Urothelium cell line (cell line): ENCODE results near the gene B3GLCT.

Source experiments
- DNase-seq: peaks from one replicate; pipeline ENCODE4 v3.0.0; 2011; ENCODE audit warnings: low spot score, mixed read lengths
- FAIRE-seq: peaks from 2 replicates; lab custom pipeline; 2011; peaks lifted over from hg19 to GRCh38; lab: Jason Lieb, UNC

Gene B3GLCT

GRCh38 chr13:31267126-31267784 lies 67.5 kb downstream of the B3GLCT start:
- FAIRE-seq (no peak), DNase-seq (no peak)

GRCh38 chr13:31274390-31274789 lies 74.6 kb downstream of the B3GLCT start:
- no peak for DNase-seq
- no peak for FAIRE-seq

GRCh38 chr13:31276421-31276820 lies 76.6 kb downstream of the B3GLCT start:
- no peak for DNase-seq
- FAIRE-seq: no peak

- DNase-seq: no peak
- no peak for FAIRE-seq
Observed at GRCh38 chr13:31278869-31279268, 79.1 kb downstream of the B3GLCT start.

- DNase-seq (no peak), FAIRE-seq (no peak)
Observed at GRCh38 chr13:31282741-31283455, 83.1 kb downstream of the B3GLCT start.

GRCh38 chr13:31286930-31287329 lies 87.2 kb downstream of the B3GLCT start:
- FAIRE-seq: no peak
- no peak for DNase-seq

- FAIRE-seq (no peak), DNase-seq (no peak)
Observed at GRCh38 chr13:31301119-31301518, 101.3 kb downstream of the B3GLCT start.

- FAIRE-seq (no peak), DNase-seq (no peak)
Observed at GRCh38 chr13:31310356-31310755, 110.6 kb downstream of the B3GLCT start.

- no peak for FAIRE-seq
- no peak for DNase-seq
Observed at GRCh38 chr13:31310786-31311185, 111.0 kb downstream of the B3GLCT start.

GRCh38 chr13:31311921-31312320 lies 112.1 kb downstream of the B3GLCT start:
- FAIRE-seq: no peak
- DNase-seq: no peak

GRCh38 chr13:31314961-31315360 lies 115.2 kb downstream of the B3GLCT start:
- FAIRE-seq (no peak), DNase-seq (no peak)

- DNase-seq (no peak), FAIRE-seq (no peak)
Observed at GRCh38 chr13:31320946-31321345, 121.2 kb downstream of the B3GLCT start.

- DNase-seq: no peak
- FAIRE-seq: no peak
Observed at GRCh38 chr13:31321457-31321856, 121.7 kb downstream of the B3GLCT start.

GRCh38 chr13:31322026-31322425 lies 122.3 kb downstream of the B3GLCT start:
- DNase-seq (no peak), FAIRE-seq (no peak)

- FAIRE-seq: no peak
- DNase-seq: no peak
Observed at GRCh38 chr13:31322702-31323405, 123.1 kb downstream of the B3GLCT start.

- FAIRE-seq (no peak), DNase-seq (no peak)
Observed at GRCh38 chr13:31327182-31327860, 127.5 kb downstream of the B3GLCT start.

- FAIRE-seq: no peak
- no peak for DNase-seq
Observed at GRCh38 chr13:31328549-31329235, 128.9 kb downstream of the B3GLCT start.

GRCh38 chr13:31330236-31330635 lies 130.5 kb downstream of the B3GLCT start:
- DNase-seq (no peak), FAIRE-seq (no peak)

GRCh38 chr13:31331068-31331467 lies 131.3 kb downstream of the B3GLCT start:
- FAIRE-seq: no peak
- no peak for DNase-seq

GRCh38 chr13:31334547-31334946 lies 134.8 kb downstream of the B3GLCT start:
- FAIRE-seq: no peak

More at GRCh38 chr13:31334547-31334946, 134.8 kb downstream of the B3GLCT start:
- no peak for DNase-seq
